ENCODE results near the gene XPNPEP1. TPM values are rescaled to one million over a fixed set of nuclear protein-coding genes. Genes with fewer than 3 reads are reported as not detected.

Gene XPNPEP1
- total RNA-seq, 3 donors from 2014 or later (not counting 1 experiment from before 2014, with no cell fraction given) = 102 to 118 (median 106) TPM

DNA sequence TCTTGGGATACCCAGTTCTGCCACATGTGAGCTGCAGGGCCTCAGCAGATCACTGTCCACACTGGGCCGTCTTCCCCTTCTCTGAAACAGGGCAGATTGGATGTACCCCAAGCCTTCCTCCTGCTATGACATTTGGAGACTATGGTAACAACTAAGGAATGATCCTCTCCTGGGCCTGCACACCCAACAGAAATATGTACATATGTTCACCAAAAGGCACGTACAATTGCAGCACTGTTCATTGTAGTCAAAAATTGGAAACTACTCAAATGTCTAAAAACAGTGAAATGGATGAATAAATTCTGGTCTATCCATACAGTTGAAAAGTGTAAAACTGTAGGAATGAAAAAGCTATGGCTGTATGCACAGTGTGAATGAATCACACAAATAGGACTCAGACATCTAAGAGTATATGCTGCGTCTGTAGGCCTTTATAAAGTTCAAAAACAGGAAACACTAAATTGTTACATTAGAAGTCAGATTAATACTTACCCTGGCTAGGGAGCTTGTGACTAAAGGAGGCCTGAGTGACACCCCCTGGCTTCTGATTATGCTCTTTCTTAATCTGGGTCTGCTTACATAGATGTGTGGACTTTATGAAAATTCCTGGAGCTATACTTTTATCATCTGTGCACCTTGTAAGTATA is 16.1 kb upstream of the XPNPEP1 start:
- H3K36me3 Mint-ChIP-seq = no peaks in the 10 kb centered on the region
- H3K4me3 Mint-ChIP-seq = no peak overlapping the region
- H3K4me1 ChIP-seq (ENCODE audit: control insufficient read depth, insufficient read depth, low read length) = peaks cover 12% of the 10 kb centered on the region
- 95% methylated on average over 3 of the region's 3 CpGs for WGBS (ENCODE audit: insufficient coverage)
- peaks cover 17 to 20% of the 10 kb centered on the region in 2 donors for H3K4me1 Mint-ChIP-seq
- H3K27ac ChIP-seq (ENCODE audit: low read length) = no peak overlapping the region
- DNase-seq (no peak), ATAC-seq (no peak)
- H3K27me3 Mint-ChIP-seq (ENCODE audit: low read depth in 2 of 2) = no peaks in the 10 kb centered on the region
- no peak overlapping the region for H3K4me3 ChIP-seq (ENCODE audit: low read length)
- H3K27ac Mint-ChIP-seq = no peak overlapping the region
- H3K36me3 ChIP-seq (ENCODE audit: control insufficient read depth, insufficient read depth, low read length) = no peaks in the 10 kb centered on the region
- TF ChIP-seq, protein P1, sequence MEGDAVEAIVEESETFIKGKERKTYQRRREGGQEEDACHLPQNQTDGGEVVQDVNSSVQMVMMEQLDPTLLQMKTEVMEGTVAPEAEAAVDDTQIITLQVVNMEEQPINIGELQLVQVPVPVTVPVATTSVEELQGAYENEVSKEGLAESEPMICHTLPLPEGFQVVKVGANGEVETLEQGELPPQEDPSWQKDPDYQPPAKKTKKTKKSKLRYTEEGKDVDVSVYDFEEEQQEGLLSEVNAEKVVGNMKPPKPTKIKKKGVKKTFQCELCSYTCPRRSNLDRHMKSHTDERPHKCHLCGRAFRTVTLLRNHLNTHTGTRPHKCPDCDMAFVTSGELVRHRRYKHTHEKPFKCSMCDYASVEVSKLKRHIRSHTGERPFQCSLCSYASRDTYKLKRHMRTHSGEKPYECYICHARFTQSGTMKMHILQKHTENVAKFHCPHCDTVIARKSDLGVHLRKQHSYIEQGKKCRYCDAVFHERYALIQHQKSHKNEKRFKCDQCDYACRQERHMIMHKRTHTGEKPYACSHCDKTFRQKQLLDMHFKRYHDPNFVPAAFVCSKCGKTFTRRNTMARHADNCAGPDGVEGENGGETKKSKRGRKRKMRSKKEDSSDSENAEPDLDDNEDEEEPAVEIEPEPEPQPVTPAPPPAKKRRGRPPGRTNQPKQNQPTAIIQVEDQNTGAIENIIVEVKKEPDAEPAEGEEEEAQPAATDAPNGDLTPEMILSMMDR (IDR thresholded peaks at IDR 0.05) = no peak
- intact Hi-C loops (cut with micrococcal nuclease) = no loop called here
- no peaks in the 10 kb centered on the region for H3K9me3 ChIP-seq (ENCODE audit: control insufficient read depth, insufficient read depth, low read length)
- H3K27me3 ChIP-seq (ENCODE audit: control insufficient read depth, insufficient read depth, low read length) = no peaks in the 10 kb centered on the region
- H3K9me3 Mint-ChIP-seq = no peaks in the 10 kb centered on the region

DNA sequence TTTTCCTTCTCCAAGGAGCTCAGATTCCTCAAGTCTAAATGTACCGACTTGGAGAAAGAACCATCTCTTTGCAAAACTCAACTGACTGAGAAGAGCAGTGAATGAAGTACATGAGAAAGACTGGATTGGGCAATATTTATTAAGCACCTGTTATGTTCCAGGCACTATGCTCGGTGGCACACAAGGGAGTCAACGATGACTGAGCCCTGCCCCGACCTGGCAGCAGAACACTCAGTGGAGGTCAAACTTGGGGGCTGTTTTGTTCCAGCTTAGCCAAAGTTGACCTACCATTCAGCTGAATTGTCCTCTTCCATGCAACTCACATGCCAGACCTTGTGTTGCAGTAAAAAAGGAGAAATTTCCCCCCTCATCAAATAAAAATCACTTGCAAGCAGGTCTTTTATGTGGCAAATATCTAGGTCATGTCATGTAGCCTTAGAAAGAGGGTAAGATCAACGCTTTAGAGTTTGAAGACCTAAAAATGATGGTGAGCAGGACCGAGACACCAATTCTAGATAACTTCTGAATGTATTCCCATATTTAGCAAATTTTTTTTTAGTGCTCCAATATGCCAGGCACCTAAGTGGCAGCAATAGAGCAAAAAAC is 14.3 kb upstream of the XPNPEP1 start:
- DNase-seq = peak in 1 of 2 donors; percentile 30
- no peak overlapping the region for H3K27ac Mint-ChIP-seq
- no peak overlapping the region for H3K27ac ChIP-seq (ENCODE audit: low read length)
- no peak overlapping the region for H3K4me3 ChIP-seq (ENCODE audit: low read length)
- intact Hi-C loops (cut with micrococcal nuclease) = no loop called here
- peaks cover 24 to 27% of the 10 kb centered on the region in 2 donors for H3K4me1 Mint-ChIP-seq
- no peaks in the 10 kb centered on the region for H3K36me3 ChIP-seq (ENCODE audit: control insufficient read depth, insufficient read depth, low read length)
- no peak overlapping the region for H3K4me3 Mint-ChIP-seq
- H3K27me3 Mint-ChIP-seq (ENCODE audit: low read depth in 2 of 2) = no peaks in the 10 kb centered on the region
- no peaks in the 10 kb centered on the region for H3K9me3 ChIP-seq (ENCODE audit: control insufficient read depth, insufficient read depth, low read length)
- no peak for ATAC-seq
- no peaks in the 10 kb centered on the region for H3K36me3 Mint-ChIP-seq
- H3K27me3 ChIP-seq (ENCODE audit: control insufficient read depth, insufficient read depth, low read length) = no peaks in the 10 kb centered on the region
- WGBS (ENCODE audit: insufficient coverage) = 86% methylated on average over 6 of the region's 6 CpGs
- H3K4me1 ChIP-seq (ENCODE audit: control insufficient read depth, insufficient read depth, low read length) = peaks cover 27% of the 10 kb centered on the region
- TF ChIP-seq, protein P1 (IDR thresholded peaks at IDR 0.05) = no peak
- no peaks in the 10 kb centered on the region for H3K9me3 Mint-ChIP-seq

DNA sequence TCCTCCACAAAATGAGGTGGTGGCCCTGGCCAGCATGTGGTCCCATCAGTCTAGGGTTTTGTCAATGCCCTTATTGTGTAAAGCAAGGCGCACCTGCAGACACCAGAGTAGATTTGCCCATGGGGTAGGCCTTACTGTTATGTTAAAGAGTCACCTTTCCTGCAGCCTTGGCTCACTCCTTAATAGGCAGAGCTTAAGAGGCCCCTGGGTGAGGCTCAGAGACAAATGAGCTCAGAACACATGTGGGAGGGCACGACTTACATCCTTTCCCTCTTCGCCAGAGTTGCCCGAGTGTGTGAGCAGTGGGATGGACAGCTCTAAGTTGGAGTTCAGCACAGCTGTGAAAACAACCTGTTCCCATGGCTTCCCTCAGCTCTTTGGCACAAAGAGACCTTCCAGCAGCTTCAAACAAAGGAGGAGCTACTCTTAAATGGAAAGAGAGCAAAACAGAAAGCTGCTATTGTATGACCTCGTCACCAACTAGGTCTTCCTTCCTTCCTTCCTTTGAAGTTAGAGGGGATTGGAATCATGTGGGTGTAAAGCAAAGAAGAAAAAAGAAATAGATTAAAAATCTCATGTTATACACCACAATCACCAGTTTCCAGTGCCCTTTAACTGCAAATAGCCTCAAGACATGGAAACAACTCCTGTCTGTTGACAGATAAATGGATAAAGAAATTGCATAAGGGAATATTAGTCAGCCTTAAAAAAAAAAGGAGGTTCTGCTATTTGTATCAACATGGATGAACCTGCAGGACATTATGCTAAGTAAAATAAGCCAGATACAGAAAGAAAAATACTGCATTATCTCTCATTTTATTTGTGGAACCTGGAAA is 11.9 kb upstream of the XPNPEP1 start:
- 72% methylated on average over 5 of the region's 5 CpGs for WGBS (ENCODE audit: insufficient coverage)
- TF ChIP-seq, protein P1 (IDR thresholded peaks at IDR 0.05) = no peak

More for the DNA sequence above, 11.9 kb upstream of the XPNPEP1 start:
- intact Hi-C loops (cut with micrococcal nuclease) = loop anchor here (2.0 kb wide), 1 partner anchor 20 kb away; no protein-coding TSS in a partner anchor
- Histone ChIP-seq H3K4me1 (ENCODE audit: control insufficient read depth, insufficient read depth, low read length) (peaks cover 27% of the 10 kb centered on the region), H3K9me3 (ENCODE audit: control insufficient read depth, insufficient read depth, low read length) (no peaks in the 10 kb centered on the region), H3K27me3 (ENCODE audit: control insufficient read depth, insufficient read depth, low read length) (no peaks in the 10 kb centered on the region), H3K4me3 (ENCODE audit: low read length) (no peak overlapping the region), H3K27ac (ENCODE audit: low read length) (peak overlapping the region; percentile 22), H3K36me3 (ENCODE audit: control insufficient read depth, insufficient read depth, low read length) (no peaks in the 10 kb centered on the region)
- peak overlapping the region; percentile 75 to 80 for H3K27ac Mint-ChIP-seq
- no peaks in the 10 kb centered on the region for H3K27me3 Mint-ChIP-seq (ENCODE audit: low read depth in 2 of 2)
- ATAC-seq (no peak), DNase-seq (peak in 1 of 2 donors; percentile 48)
- H3K4me1 Mint-ChIP-seq = peaks cover 24 to 27% of the 10 kb centered on the region in 2 donors
- H3K36me3 Mint-ChIP-seq = no peaks in the 10 kb centered on the region
- H3K9me3 Mint-ChIP-seq = no peaks in the 10 kb centered on the region
- H3K4me3 Mint-ChIP-seq = peak overlapping the region; percentile 42

Measured in natural killer cell (primary cell).